GM12891 (cell line): ENCODE measurements around the gene MBOAT2.

Experiments
- POLR2A ChIP-seq: IDR thresholded peaks from 2 replicates; pipeline ENCODE4 v1.6.1; 2011; ENCODE audit warnings: low read depth, low read length, control low read depth
- POU2F2 ChIP-seq: IDR thresholded peaks from 2 replicates; pipeline ENCODE4 v1.6.1; 2011; ENCODE audit warnings: low read depth, mild to moderate bottlenecking, control low read depth, low read length, moderate library complexity
- TAF1 ChIP-seq: IDR thresholded peaks from 2 replicates; pipeline ENCODE4 v1.6.1; 2011; ENCODE audit warnings: low read depth, low read length, control low read depth

GRCh38 chr2:8860239-8860638, 143.2 kb downstream of the MBOAT2 start:
- no peak for TF ChIP-seq POLR2A
- no peak for TF ChIP-seq POU2F2
- no peak for TF ChIP-seq TAF1
